Endothelial cell of umbilical vein (primary cell): Measurements from ENCODE around the gene CLK4. TPM values are rescaled to one million over a fixed set of nuclear protein-coding genes. Genes with fewer than 3 reads are reported as not detected.

Experiments used
- BruUV-seq: library from RNA; stranded (reverse); fragments of 400-500 nt; replicated peaks from 2 replicates; lab custom pipeline; 2021; lab: Mats Ljungman, UMichigan
- CTCF ChIA-PET: fragments of 300-600, 350-600 bp; sonication (Branson Sonifier 250); formaldehyde crosslinking; loops from one replicate; lab custom pipeline; 2021; ENCODE audit warnings: antibody characterized with exemption, inconsistent platforms; lab: Charles Lee
- POLR2A ChIA-PET: fragments of 300-600, 350-600 bp; sonication (Branson Sonifier 250); formaldehyde crosslinking; loops from one replicate; lab custom pipeline; 2021; ENCODE audit warnings: antibody characterized with exemption, inconsistent platforms; lab: Charles Lee
- DNase-seq: peaks from one replicate; pipeline ENCODE4 v3.0.0-alpha.2; 2011; ENCODE audit warnings: low read depth, low spot score
- FAIRE-seq: peaks from 2 replicates; lab custom pipeline; 2011; peaks lifted over from hg19 to GRCh38; lab: Jason Lieb, UNC
- H2AFZ ChIP-seq: 2 replicates; pipeline ENCODE4 v1.6.0; 2012; ENCODE audit warnings: low read depth, low read length, control low read depth, inconsistent platforms
- H3K27ac ChIP-seq: 2 replicates; pipeline ENCODE4 v1.5.1; 2011; ENCODE audit warnings: low read depth, mild to moderate bottlenecking, control low read depth, low read length, moderate library complexity; ENCODE audit not compliant: insufficient read depth
- H3K27me3 ChIP-seq, 2 experiments: 2 replicates each; pipeline versions ENCODE4 v1.6.0 to v1.6.1; 2011; ENCODE audit warnings: low read length in 2 of 2, mixed read lengths in 1 of 2; ENCODE audit not compliant: control insufficient read depth in 2 of 2, insufficient read depth in 2 of 2
- H3K36me3 ChIP-seq, 2 experiments: 2 replicates in 1 of 2; 3 replicates in 1 of 2; pipeline ENCODE4 v1.5.1; 2011; ENCODE audit warnings: low read length in 2 of 2, mild to moderate bottlenecking in 1 of 2, moderate library complexity in 1 of 2; ENCODE audit not compliant: control insufficient read depth in 2 of 2, insufficient read depth in 2 of 2; ENCODE audit errors: extremely low read depth in 1 of 2
- H3K4me1 ChIP-seq: 3 replicates; pipeline ENCODE4 v1.5.1; 2011; ENCODE audit warnings: mild to moderate bottlenecking, low read length; ENCODE audit not compliant: control insufficient read depth, insufficient read depth; ENCODE audit errors: extremely low read depth
- H3K4me2 ChIP-seq: 2 replicates; pipeline ENCODE4 v1.6.1; 2011; ENCODE audit warnings: low read length, control low read depth, mixed read lengths; ENCODE audit not compliant: insufficient read depth
- H3K4me3 ChIP-seq, 3 experiments: fragments of 200-600 bp in 1 of 3; sonication (generic), shearing (Covaris generic) in 1 of 3; replicated peaks in 1 of 3; 2 replicates each; pipeline ENCODE4 v1.5.1; 2011 to 2016; ENCODE audit warnings: control low read depth in 3 of 3, low read length in 3 of 3, mild to moderate bottlenecking in 2 of 3, inconsistent platforms in 1 of 3, low read depth in 1 of 3, moderate library complexity in 1 of 3; ENCODE audit not compliant: insufficient read depth in 1 of 3
- H3K79me2 ChIP-seq: 2 replicates; pipeline ENCODE4 v1.6.0; 2012; ENCODE audit warnings: low read length, inconsistent platforms; ENCODE audit not compliant: control insufficient read depth, insufficient read depth
- H3K9ac ChIP-seq: replicated peaks from 2 replicates; pipeline ENCODE3; 2011; ENCODE audit warnings: low read length, control low read depth; ENCODE audit not compliant: insufficient read depth; ENCODE audit errors: extremely low read depth
- H3K9me1 ChIP-seq: replicated peaks from 3 replicates; pipeline ENCODE4 v1.6.0; 2011; ENCODE audit warnings: mild to moderate bottlenecking, low read length; ENCODE audit not compliant: control insufficient read depth, insufficient read depth; ENCODE audit errors: extremely low read depth
- H3K9me3 ChIP-seq: replicated peaks from 2 replicates; pipeline ENCODE4 v1.5.1; 2012; ENCODE audit warnings: low read length, inconsistent platforms; ENCODE audit not compliant: control insufficient read depth, insufficient read depth
- H4K20me1 ChIP-seq: replicated peaks from 2 replicates; pipeline ENCODE3; 2011; ENCODE audit warnings: mild to moderate bottlenecking, low read length; ENCODE audit not compliant: control insufficient read depth, insufficient read depth; ENCODE audit errors: extremely low read depth
- EZH2 ChIP-seq: IDR thresholded peaks from 2 replicates; pipeline ENCODE4 v1.6.1; 2012; ENCODE audit warnings: borderline replicate concordance, low read depth, mild to moderate bottlenecking, moderate library complexity, low read length, inconsistent platforms; ENCODE audit not compliant: severe bottlenecking
- FOS ChIP-seq: IDR thresholded peaks from 2 replicates; pipeline ENCODE4 v1.6.1; 2011; ENCODE audit warnings: mild to moderate bottlenecking, low read length, moderate library complexity, borderline replicate concordance; ENCODE audit not compliant: insufficient read depth
- GATA2 ChIP-seq: IDR thresholded peaks from 2 replicates; pipeline ENCODE4 v1.7.0; 2011; ENCODE audit warnings: low read depth, mild to moderate bottlenecking, moderate library complexity, mixed read lengths, low read length; ENCODE audit not compliant: insufficient read length, insufficient read depth
- JUN ChIP-seq: IDR thresholded peaks from 2 replicates; pipeline ENCODE4 v1.6.1; 2011; ENCODE audit warnings: borderline replicate concordance, low read depth; ENCODE audit not compliant: insufficient read length, insufficient read depth
- MYC ChIP-seq: IDR thresholded peaks from one replicate; pipeline ENCODE4 v1.6.1; 2011; ENCODE audit warnings: mild to moderate bottlenecking, low read depth, low read length
- POLR2A ChIP-seq: IDR thresholded peaks from 2 replicates; pipeline ENCODE4 v1.6.1; 2012; ENCODE audit warnings: low read depth, mild to moderate bottlenecking, control low read depth, low read length
- POLR2AphosphoS5 ChIP-seq: IDR thresholded peaks from 2 replicates; pipeline ENCODE4 v1.6.1; 2012; ENCODE audit warnings: low read depth, mild to moderate bottlenecking, control low read depth, low read length, moderate library complexity; ENCODE audit not compliant: insufficient read depth
- dilution Hi-C: fragments of 300-500 bp; cut with MboI; formaldehyde crosslinking; loops from one replicate; pipeline ENCODE4 v1.15.0; 2019; ENCODE audit warnings: low sequenced_read_pairs; ENCODE audit not compliant: extremely low pct_ligation_motif_present
- intact Hi-C: fragments of 100-400 bp; cut with micrococcal nuclease; formaldehyde crosslinking; loops from one replicate; pipeline ENCODE4 v1.10.0; 2022
- polyA plus RNA-seq, 4 experiments: library from polyadenylated mRNA; depleted of rRNA in 3 of 4; stranded (reverse) in 3 of 4; unstranded in 1 of 4; fragments of >200 nt; gene quantifications; 2 replicates each; pipeline versions ENCODE4 v1.2.1 to v1.2.3, GENCODE V29; 2011 to 2012; ENCODE audit warnings: missing spikeins in 1 of 4
- total RNA-seq: library from RNA; stranded (reverse); gene quantifications from 2 replicates; pipeline ENCODE4 v1.2.3, GENCODE V29; 2021
- TF ChIP-seq, protein P1 (sequence below), 2 donors: IDR thresholded peaks; 1 replicate in 1 of 2; 2 replicates in 1 of 2; pipeline ENCODE4 v1.5.1; 2011; ENCODE audit warnings: low read length in 2 of 2, mild to moderate bottlenecking in 2 of 2, moderate library complexity in 2 of 2, control low read depth in 1 of 2, inconsistent platforms in 1 of 2, low read depth in 1 of 2; ENCODE audit not compliant: insufficient read depth in 1 of 2; ENCODE audit errors: extremely low read depth in 1 of 2
- TF ChIP-seq, protein P2 (sequence below): IDR thresholded peaks from 2 replicates; pipeline ENCODE4 v1.6.1; 2011; ENCODE audit not compliant: insufficient read depth, insufficient read length

Gene CLK4
- total and polyA plus RNA-seq, 2 donors (not counting 3 experiments of a cell fraction or from before 2014, with no cell fraction given) = 7.0 to 19.2 TPM

DNA sequence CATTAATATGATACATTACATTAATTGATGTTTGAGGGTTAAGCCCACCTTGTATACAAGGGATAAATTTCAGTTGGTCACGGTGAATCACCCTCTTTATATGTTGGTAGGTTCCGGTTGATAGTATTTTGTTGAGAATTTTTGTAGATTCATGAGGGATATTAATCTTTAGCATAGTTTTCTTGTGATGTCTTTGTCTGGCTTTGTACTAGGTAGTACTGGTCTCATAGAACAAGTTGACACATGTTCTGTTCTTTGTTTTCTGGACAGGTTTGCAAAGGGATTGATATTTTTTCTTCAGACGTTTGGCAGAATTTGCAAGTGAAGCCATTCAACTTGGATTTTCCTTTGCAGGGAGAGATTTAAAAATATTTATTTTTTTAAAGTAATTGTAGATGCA is 49.1 kb upstream of the CLK4 start:
- no peak overlapping the region for H3K9ac ChIP-seq
- no peak overlapping the region for H3K4me3 ChIP-seq
- no peaks in the 10 kb centered on the region for H4K20me1 ChIP-seq
- FAIRE-seq = no peak
- TF ChIP-seq, protein P1, sequence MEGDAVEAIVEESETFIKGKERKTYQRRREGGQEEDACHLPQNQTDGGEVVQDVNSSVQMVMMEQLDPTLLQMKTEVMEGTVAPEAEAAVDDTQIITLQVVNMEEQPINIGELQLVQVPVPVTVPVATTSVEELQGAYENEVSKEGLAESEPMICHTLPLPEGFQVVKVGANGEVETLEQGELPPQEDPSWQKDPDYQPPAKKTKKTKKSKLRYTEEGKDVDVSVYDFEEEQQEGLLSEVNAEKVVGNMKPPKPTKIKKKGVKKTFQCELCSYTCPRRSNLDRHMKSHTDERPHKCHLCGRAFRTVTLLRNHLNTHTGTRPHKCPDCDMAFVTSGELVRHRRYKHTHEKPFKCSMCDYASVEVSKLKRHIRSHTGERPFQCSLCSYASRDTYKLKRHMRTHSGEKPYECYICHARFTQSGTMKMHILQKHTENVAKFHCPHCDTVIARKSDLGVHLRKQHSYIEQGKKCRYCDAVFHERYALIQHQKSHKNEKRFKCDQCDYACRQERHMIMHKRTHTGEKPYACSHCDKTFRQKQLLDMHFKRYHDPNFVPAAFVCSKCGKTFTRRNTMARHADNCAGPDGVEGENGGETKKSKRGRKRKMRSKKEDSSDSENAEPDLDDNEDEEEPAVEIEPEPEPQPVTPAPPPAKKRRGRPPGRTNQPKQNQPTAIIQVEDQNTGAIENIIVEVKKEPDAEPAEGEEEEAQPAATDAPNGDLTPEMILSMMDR (IDR thresholded peaks at IDR 0.05; ENCODE audit: extremely low read depth in 1 of 2, insufficient read depth in 1 of 2, low read depth in 1 of 2, low read length in 2 of 2) = no peak
- TF ChIP-seq, protein P2, sequence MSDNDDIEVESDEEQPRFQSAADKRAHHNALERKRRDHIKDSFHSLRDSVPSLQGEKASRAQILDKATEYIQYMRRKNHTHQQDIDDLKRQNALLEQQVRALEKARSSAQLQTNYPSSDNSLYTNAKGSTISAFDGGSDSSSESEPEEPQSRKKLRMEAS = no peak
- TF ChIP-seq JUN (no peak), POLR2A (no peak), MYC (no peak), POLR2AphosphoS5 (no peak), GATA2 (no peak), FOS (no peak), EZH2 (no peak)
- no peaks in the 10 kb centered on the region for H3K79me2 ChIP-seq
- H3K27ac ChIP-seq = no peak overlapping the region
- H3K4me2 ChIP-seq = no peak overlapping the region
- intact Hi-C loops (no loop called here), dilution Hi-C loops (no loop called here)
- H2AFZ ChIP-seq = no peak overlapping the region
- BruUV-seq = no TSS peak
- no peaks in the 10 kb centered on the region for H3K9me1 ChIP-seq
- H3K36me3 ChIP-seq = no peaks in the 10 kb centered on the region
- POLR2A ChIA-PET = no interaction called here
- DNase-seq = no peak
- no peaks in the 10 kb centered on the region for H3K4me1 ChIP-seq
- no peaks in the 10 kb centered on the region for H3K27me3 ChIP-seq
- CTCF ChIA-PET = no interaction called here
- no peaks in the 10 kb centered on the region for H3K9me3 ChIP-seq
